RWPE1 (cell line): ENCODE measurements around the gene ARL3.
A peak's percentile ranks its signal among the peaks of the same experiment; 100 is the strongest.

Experiments used
- CTCF ChIA-PET: fragments of 350-600 bp; sonication (Branson Sonifier 250); formaldehyde crosslinking; extraction: SDS; loops from one replicate; lab custom pipeline; 2021; lab: Yijun Ruan, JAX
- POLR2A ChIA-PET: fragments of 400-600 bp; formaldehyde crosslinking; extraction: SDS; loops from one replicate; lab custom pipeline; 2020; ENCODE audit warnings: antibody characterized with exemption; ENCODE audit not compliant: low non-redundant PET; lab: Yijun Ruan, JAX
- DNase-seq: peaks from one replicate; pipeline ENCODE4 v3.0.0; 2012; ENCODE audit warnings: low spot score
- H3K27ac ChIP-seq: fragments of 450-650 bp; 2 replicates; pipeline ENCODE4 v1.5.1; 2017
- CTCF ChIP-seq: fragments of 450-650 bp; conservative IDR thresholded peaks from 2 replicates; pipeline ENCODE4 v1.5.1; 2017; ENCODE audit warnings: low read depth, mild to moderate bottlenecking

Gene ARL3

DNA sequence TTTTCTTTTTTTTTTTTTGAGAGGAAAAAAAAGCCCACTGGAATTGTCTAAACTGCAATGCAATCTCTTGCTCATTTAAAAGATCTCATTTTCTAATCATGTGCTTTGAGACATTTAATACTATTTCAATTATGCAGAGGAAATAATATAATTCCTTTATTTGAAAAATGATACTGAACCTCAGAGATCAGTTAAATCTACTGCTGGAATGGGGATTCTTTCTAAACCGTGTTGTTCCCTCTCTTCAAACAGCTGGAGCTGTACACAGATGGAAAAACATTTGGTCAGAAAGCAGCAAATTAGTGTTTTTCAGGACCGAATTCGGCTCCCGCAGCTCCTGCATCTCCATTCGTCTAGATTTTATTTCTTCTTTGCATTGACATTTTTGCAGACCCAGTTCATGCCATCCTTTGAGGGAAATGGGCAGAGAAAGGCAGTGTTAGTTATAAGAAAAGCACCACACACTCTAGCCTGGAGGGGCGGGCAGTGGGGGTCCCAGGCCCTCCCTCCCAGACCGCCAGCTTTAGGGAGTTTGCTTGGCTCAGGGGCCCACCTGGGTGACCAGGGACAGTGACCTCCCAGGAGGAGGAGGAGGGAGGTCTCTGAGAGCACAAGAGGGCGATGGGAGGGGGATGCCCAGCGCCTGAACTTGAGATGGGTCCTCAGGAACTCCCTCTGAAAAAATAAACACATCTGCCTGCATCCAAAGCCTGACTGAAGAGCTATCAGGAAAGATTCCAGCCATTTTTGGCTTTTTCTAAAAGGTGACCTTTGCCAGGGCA lies 37.5 kb downstream of the ARL3 start:
- no peak for TF ChIP-seq CTCF
- peak overlapping the region; percentile 90 for H3K27ac ChIP-seq
- no peak for DNase-seq
- ChIA-PET CTCF (interaction anchor here (0.6 to 0.9 kb wide), 4 partner anchors 16 to 599 kb away, joined by 3 to 4 read pairs (median 3); no protein-coding TSS in a partner anchor), POLR2A (no interaction called here)

GRCh38 chr10:102675666-102676533 lies 38.3 kb downstream of the ARL3 start:
- CTCF ChIA-PET = interaction anchor here (0.5 to 1.8 kb wide), 7 partner anchors 31 to 600 kb away, joined by 3 to 5 read pairs (median 3); no protein-coding TSS in a partner anchor
- peak overlapping the region; percentile 90 for H3K27ac ChIP-seq
- POLR2A ChIA-PET = interaction anchor here (0.6 to 1.7 kb wide), 2 partner anchors 30 to 1549 kb away, joined by 3 to 4 read pairs; no protein-coding TSS in a partner anchor
- DNase-seq = no peak
- TF ChIP-seq CTCF = no peak

- DNase-seq = no peak
- peak overlapping the region; percentile 90 for H3K27ac ChIP-seq
- ChIA-PET CTCF (interaction anchor here (0.5 to 1.8 kb wide), 4 partner anchors 30 to 446 kb away, joined by 3 to 5 read pairs (median 3); no protein-coding TSS in a partner anchor), POLR2A (interaction anchor here (0.6 to 1.7 kb wide), 2 partner anchors 29 to 1548 kb away, joined by 3 to 4 read pairs; no protein-coding TSS in a partner anchor)
- TF ChIP-seq CTCF = no peak
Measured at GRCh38 chr10:102675011-102675665, 39.1 kb downstream of the ARL3 start.

GRCh38 chr10:102674566-102674965 lies 39.6 kb downstream of the ARL3 start:
- TF ChIP-seq CTCF = no peak
- CTCF ChIA-PET = interaction anchor here (1.1 to 1.8 kb wide), 2 partner anchors 29 to 445 kb away, joined by 3 to 5 read pairs; no protein-coding TSS in a partner anchor
- no peak for DNase-seq
- POLR2A ChIA-PET = interaction anchor here (1.7 kb wide), 1 partner anchor 28 kb away, joined by 4 read pairs; no protein-coding TSS in a partner anchor
- H3K27ac ChIP-seq = peak overlapping the region; percentile 90

- H3K27ac ChIP-seq = peak overlapping the region; percentile 90
- no peak for TF ChIP-seq CTCF
- DNase-seq = peak; percentile 89
- POLR2A ChIA-PET = interaction anchor here (1.7 kb wide), 1 partner anchor 28 kb away, joined by 4 read pairs; no protein-coding TSS in a partner anchor
- CTCF ChIA-PET = interaction anchor here (0.5 to 1.8 kb wide), 3 partner anchors 25 to 444 kb away, joined by 3 to 5 read pairs (median 4); no protein-coding TSS in a partner anchor
Measured at GRCh38 chr10:102673819-102674511, 40.2 kb downstream of the ARL3 start.
